ENCODE data around the gene ELMO1.

GRCh38 chr7:37249240-37249639, 199.4 kb downstream of the ELMO1 start:
- no peak for TF ChIP-seq POLR2AphosphoS5 (IDR thresholded peaks at IDR 0.05; ENCODE audit: low read length)
- TF ChIP-seq NRF1 (conservative IDR thresholded peaks at IDR 0.05; ENCODE audit: low read depth, low read length): no peak
- no peak for TF ChIP-seq SREBF2 (IDR thresholded peaks at IDR 0.05; ENCODE audit: low read length)
- no peak for TF ChIP-seq POLR2A (IDR thresholded peaks at IDR 0.05; ENCODE audit: low read depth, low read length)
- TF ChIP-seq EP300 (IDR thresholded peaks at IDR 0.05; ENCODE audit: borderline replicate concordance in 1 of 2, control insufficient read depth in 1 of 2, low read depth in 2 of 2, low read length in 2 of 2): no peak
- no peak for TF ChIP-seq CTCF (IDR thresholded peaks at IDR 0.05 in 2 of 3, conservative IDR thresholded peaks at IDR 0.05 in 1 of 3; ENCODE audit: control insufficient read depth in 2 of 3, extremely low read depth in 1 of 3, insufficient read depth in 1 of 3, low read depth in 3 of 3, low read length in 3 of 3)
- TF ChIP-seq STAT1 (conservative IDR thresholded peaks at IDR 0.05): no peak
- no peak for TF ChIP-seq NFYB (IDR thresholded peaks at IDR 0.05; ENCODE audit: insufficient read depth, low read depth, low read length)

All from GM12878 (cell line).